Esophagus squamous epithelium (tissue), 5 donors: ENCODE measurements around the gene COG2. TPM values are rescaled to one million over a fixed set of nuclear protein-coding genes. Genes with fewer than 3 reads are reported as not detected.
"Not testable (repeated sequence)": the region's sequence is repeated elsewhere in the genome, so short reads cannot be mapped to it uniquely, and the experiment has no call there.

ENCODE experiments used
- DNase-seq: peaks from one replicate; lab custom pipeline; 2025; lab: John Stamatoyannopoulos, UW
- H3K27ac ChIP-seq, 4 donors: fragments of 200-600 bp; sonication (generic); one replicate each; pipeline ENCODE4 v1.5.1; 2016 to 2019; ENCODE audit warnings: mild to moderate bottlenecking in 1 of 4
- H3K27me3 ChIP-seq, 4 donors: fragments of 200-600 bp; sonication (generic); 1 replicate in 3 of 4; 2 replicates in 1 of 4; pipeline versions ENCODE4 v1.5.1 to v1.6.0; 2017 to 2021; ENCODE audit warnings: antibody characterized with exemption in 1 of 4
- H3K36me3 ChIP-seq, 3 donors: fragments of 200-600 bp; sonication (generic); one replicate each; pipeline ENCODE4 v1.5.1; 2016 to 2019
- H3K4me1 ChIP-seq, 3 donors: fragments of 200-600 bp; sonication (generic); one replicate each; pipeline ENCODE4 v1.5.1; 2017 to 2019
- H3K4me3 ChIP-seq, 4 donors: fragments of 200-600 bp; sonication (generic); 1 replicate in 3 of 4; 2 replicates in 1 of 4; pipeline ENCODE4 v1.5.1; 2016 to 2019; ENCODE audit warnings: mild to moderate bottlenecking in 2 of 4, moderate library complexity in 1 of 4
- H3K9me3 ChIP-seq, 3 donors: fragments of 200-600 bp; sonication (generic); one replicate each; pipeline ENCODE4 v1.5.1; 2016 to 2019
- POLR2A ChIP-seq, 4 donors: fragments of 450-650 bp; IDR thresholded peaks; one replicate each; pipeline ENCODE4 v1.6.1; 2017; ENCODE audit warnings: antibody characterized with exemption in 4 of 4, mild to moderate bottlenecking in 4 of 4, moderate library complexity in 3 of 4
- WGBS, 2 donors: methylation state at CpG; one replicate each; pipeline ENCODE4 v1.1.5; 2018; 5-methylcytosine and 5-hydroxymethylcytosine counted together
- intact Hi-C: fragments of 100-400 bp; cut with DNase I; formaldehyde crosslinking; loops from one replicate; pipeline ENCODE4 v1.15.0; 2022
- total RNA-seq, 4 donors: library from RNA; depleted of rRNA; stranded (reverse); fragments of >200 nt; gene quantifications; one replicate each; pipeline ENCODE4 v1.1.0, GENCODE V29; 2016
- TF ChIP-seq, protein P1 (sequence below), 6 experiments: fragments of 450-650 bp in 4 of 6; fragments of 200-600 bp in 2 of 6; sonication (generic) in 2 of 6; IDR thresholded peaks; one replicate each; pipeline ENCODE4 v1.5.1; 2016 to 2019; ENCODE audit warnings: antibody characterized with exemption in 6 of 6, mild to moderate bottlenecking in 4 of 6, moderate library complexity in 4 of 6
- donor health status: DM: yes; HTN: yes; CAD: no.

Gene COG2
- total RNA-seq, 4 donors from 2014 or later, result 12.7 to 27.7 (median 18.5) TPM

DNA sequence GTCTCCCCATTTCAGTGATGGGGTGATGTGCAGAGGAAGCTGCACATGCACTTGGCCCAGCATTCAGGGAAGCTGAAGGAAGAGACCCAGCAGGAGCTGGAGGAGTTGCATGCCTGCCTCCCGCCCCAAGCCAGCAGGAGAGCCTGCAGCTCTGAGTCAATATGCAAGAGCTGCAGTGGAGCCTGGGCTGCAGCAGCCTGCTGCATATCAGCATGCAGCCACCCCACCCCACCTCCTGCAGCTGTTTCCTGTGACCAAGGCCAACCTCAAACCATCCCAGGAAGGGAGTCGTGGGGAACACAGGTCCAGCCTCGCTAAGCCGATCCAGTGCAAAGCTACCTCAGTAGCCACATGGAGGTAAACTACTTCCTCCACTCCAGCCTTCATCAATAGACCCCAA lies 52.7 kb downstream of the COG2 start:
- WGBS, 2 donors, result 36 to 40% methylated on average over 2 to 3 of the region's 4 CpGs
- Histone ChIP-seq H3K27ac (no peak overlapping the region), H3K36me3 (peaks cover 9 to 50% (median 11%) of the 10 kb centered on the region in 3 donors), H3K9me3 (no peaks in the 10 kb centered on the region), H3K4me3 (no peak overlapping the region), H3K4me1 (no peaks in the 10 kb centered on the region), H3K27me3 (no peaks in the 10 kb centered on the region)
- DNase-seq, result no peak
- no peak for TF ChIP-seq POLR2A (IDR thresholded peaks at IDR 0.05)
- TF ChIP-seq, protein P1, sequence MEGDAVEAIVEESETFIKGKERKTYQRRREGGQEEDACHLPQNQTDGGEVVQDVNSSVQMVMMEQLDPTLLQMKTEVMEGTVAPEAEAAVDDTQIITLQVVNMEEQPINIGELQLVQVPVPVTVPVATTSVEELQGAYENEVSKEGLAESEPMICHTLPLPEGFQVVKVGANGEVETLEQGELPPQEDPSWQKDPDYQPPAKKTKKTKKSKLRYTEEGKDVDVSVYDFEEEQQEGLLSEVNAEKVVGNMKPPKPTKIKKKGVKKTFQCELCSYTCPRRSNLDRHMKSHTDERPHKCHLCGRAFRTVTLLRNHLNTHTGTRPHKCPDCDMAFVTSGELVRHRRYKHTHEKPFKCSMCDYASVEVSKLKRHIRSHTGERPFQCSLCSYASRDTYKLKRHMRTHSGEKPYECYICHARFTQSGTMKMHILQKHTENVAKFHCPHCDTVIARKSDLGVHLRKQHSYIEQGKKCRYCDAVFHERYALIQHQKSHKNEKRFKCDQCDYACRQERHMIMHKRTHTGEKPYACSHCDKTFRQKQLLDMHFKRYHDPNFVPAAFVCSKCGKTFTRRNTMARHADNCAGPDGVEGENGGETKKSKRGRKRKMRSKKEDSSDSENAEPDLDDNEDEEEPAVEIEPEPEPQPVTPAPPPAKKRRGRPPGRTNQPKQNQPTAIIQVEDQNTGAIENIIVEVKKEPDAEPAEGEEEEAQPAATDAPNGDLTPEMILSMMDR (IDR thresholded peaks at IDR 0.05), result no peak
- intact Hi-C loops, result no loop called here

DNA sequence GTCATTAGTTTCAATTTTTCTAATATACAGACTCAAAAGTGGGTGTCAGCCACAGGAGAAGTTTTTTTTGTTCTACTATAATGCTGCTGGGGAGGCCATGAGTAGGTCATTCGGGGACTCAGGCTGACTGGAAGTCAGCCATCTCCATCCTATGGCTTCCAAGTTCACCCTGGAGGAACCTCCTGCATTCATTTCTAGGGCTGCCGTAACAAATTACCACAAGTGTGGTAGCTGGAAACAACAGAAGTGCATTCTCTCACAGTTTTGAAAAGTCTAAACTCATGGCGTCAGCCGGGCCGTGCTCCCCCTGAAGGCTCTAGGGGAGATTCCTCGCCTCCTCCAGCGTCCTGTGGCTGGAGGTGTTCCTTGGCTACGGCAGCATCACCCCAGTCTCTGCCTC lies 53.9 kb downstream of the COG2 start:
- no peak overlapping the region for H3K4me3 ChIP-seq
- peaks cover 6 to 37% (median 6%) of the 10 kb centered on the region in 3 donors for H3K36me3 ChIP-seq
- no peaks in the 10 kb centered on the region for H3K27me3 ChIP-seq
- WGBS, 2 donors, result 81 to 87% methylated on average over 8 of the region's 8 CpGs
- H3K9me3 ChIP-seq, result no peaks in the 10 kb centered on the region
- intact Hi-C loops, result no loop called here
- no peak overlapping the region for H3K27ac ChIP-seq
- no peaks in the 10 kb centered on the region for H3K4me1 ChIP-seq
- no peak for DNase-seq
- TF ChIP-seq POLR2A (IDR thresholded peaks at IDR 0.05), result no peak
- TF ChIP-seq, protein P1 (IDR thresholded peaks at IDR 0.05), result no peak

DNA sequence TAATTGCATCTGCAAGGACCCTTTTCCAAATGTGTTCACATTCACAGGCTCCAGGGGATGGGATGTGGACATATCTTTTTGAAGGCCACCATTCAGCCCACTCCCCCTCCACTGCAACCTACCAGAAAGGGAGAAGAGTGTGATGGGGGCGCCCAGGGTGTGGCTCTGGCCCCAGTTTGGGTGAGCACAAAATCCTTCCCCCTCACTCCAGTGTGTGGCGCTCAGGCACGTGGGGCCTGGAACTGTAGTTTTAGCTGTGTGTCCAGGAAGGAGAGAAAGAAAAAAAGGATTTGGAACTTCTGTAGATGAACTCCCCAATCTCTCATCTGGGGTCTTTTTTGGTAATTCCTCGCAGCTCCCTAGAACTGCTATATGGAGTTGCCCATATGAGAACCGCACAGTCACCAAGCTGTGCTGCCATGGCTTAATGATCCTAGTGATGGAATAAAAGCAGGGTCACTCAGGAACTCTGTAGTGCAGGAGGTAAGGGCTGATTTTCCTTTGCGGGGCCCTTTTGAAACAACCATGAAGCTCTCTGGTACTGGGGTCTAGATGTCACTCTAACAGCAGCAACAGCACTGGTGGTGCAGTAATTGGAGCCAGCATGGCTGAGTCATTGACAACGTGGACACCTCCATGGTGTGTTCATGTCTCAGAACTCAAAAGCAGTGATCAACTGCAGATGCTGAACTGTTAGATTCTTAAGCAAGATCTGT lies 54.6 kb downstream of the COG2 start:
- no peak overlapping the region for H3K27ac ChIP-seq
- no peak for TF ChIP-seq POLR2A (IDR thresholded peaks at IDR 0.05)
- TF ChIP-seq, protein P1 (IDR thresholded peaks at IDR 0.05), result no peak
- DNase-seq, result no peak
- no peak overlapping the region for H3K4me3 ChIP-seq
- no peaks in the 10 kb centered on the region for H3K9me3 ChIP-seq
- no peaks in the 10 kb centered on the region for H3K27me3 ChIP-seq
- 67 to 83% methylated on average over 6 to 7 of the region's 7 CpGs for WGBS, 2 donors
- intact Hi-C loops, result no loop called here
- peaks cover 0 to 31% (median 0%) of the 10 kb centered on the region in 3 donors for H3K36me3 ChIP-seq
- H3K4me1 ChIP-seq, result no peaks in the 10 kb centered on the region

DNA sequence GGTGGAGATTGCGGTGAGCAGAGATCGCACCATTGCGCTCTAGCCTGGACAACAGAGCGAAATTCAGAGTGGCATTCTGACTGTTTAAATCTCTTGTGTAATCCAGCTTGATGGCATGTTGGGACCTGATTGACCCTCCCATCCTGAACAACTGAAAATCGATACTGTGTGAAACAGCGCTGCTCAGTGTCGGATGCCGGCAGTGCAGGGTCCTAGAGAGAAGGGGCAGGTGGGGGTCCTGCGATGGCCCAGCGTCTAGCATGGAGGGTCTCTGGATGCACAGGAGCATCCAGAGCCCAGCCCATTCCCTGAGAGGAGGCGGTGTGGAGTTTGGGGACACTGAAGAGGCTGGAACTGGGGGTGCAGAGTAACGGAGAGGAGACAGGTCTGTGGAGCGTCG lies 55.8 kb downstream of the COG2 start:
- Histone ChIP-seq H3K36me3 (peaks cover 0 to 18% (median 0%) of the 10 kb centered on the region in 3 donors), H3K27ac (no peak overlapping the region), H3K27me3 (no peaks in the 10 kb centered on the region), H3K9me3 (no peaks in the 10 kb centered on the region), H3K4me1 (no peaks in the 10 kb centered on the region), H3K4me3 (no peak overlapping the region)
- no peak for TF ChIP-seq POLR2A (IDR thresholded peaks at IDR 0.05)
- TF ChIP-seq, protein P1 (IDR thresholded peaks at IDR 0.05), result no peak
- intact Hi-C loops, result no loop called here
- no peak for DNase-seq
- WGBS, 2 donors, result 85 to 86% methylated on average over 8 to 12 of the region's 14 CpGs

DNA sequence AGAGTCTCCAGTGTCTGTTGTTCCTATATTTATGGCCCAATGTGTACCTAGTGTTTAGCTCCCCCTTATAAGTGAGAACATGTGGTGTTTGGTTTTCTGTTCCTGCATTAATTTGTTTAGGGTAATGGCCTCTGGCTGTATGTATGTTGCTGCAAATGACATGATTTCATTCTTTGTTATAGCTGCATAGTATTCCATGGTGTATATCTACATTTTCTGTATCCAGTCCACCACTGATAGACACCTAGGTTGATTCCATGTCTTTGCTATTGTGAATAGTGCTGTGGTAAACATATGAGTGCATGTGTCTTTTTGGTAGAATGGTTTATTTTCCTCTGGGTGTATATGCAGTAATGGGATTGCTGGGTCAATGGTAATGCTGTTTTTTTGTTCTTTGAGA lies 56.7 kb downstream of the COG2 start:
- H3K4me3 ChIP-seq, intact Hi-C loops, H3K27ac ChIP-seq, H3K27me3 ChIP-seq, H3K36me3 ChIP-seq, DNase-seq, H3K9me3 ChIP-seq, H3K4me1 ChIP-seq: not testable (repeated sequence)
